Measurements from ENCODE around the gene SGMS1.
A peak's percentile ranks its signal among the peaks of the same experiment; 100 is the strongest.

- TF ChIP-seq, protein P1, sequence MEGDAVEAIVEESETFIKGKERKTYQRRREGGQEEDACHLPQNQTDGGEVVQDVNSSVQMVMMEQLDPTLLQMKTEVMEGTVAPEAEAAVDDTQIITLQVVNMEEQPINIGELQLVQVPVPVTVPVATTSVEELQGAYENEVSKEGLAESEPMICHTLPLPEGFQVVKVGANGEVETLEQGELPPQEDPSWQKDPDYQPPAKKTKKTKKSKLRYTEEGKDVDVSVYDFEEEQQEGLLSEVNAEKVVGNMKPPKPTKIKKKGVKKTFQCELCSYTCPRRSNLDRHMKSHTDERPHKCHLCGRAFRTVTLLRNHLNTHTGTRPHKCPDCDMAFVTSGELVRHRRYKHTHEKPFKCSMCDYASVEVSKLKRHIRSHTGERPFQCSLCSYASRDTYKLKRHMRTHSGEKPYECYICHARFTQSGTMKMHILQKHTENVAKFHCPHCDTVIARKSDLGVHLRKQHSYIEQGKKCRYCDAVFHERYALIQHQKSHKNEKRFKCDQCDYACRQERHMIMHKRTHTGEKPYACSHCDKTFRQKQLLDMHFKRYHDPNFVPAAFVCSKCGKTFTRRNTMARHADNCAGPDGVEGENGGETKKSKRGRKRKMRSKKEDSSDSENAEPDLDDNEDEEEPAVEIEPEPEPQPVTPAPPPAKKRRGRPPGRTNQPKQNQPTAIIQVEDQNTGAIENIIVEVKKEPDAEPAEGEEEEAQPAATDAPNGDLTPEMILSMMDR (IDR thresholded peaks at IDR 0.05): peak; percentile 32 to 43 (median 37)
- peak; percentile 58 for TF ChIP-seq POLR2A (IDR thresholded peaks at IDR 0.05)
These were observed 1.2 kb upstream of the SGMS1 start for GRCh38 chr10:50624866-50625501.
